ENCODE measurements around the gene CDK17.

DNA sequence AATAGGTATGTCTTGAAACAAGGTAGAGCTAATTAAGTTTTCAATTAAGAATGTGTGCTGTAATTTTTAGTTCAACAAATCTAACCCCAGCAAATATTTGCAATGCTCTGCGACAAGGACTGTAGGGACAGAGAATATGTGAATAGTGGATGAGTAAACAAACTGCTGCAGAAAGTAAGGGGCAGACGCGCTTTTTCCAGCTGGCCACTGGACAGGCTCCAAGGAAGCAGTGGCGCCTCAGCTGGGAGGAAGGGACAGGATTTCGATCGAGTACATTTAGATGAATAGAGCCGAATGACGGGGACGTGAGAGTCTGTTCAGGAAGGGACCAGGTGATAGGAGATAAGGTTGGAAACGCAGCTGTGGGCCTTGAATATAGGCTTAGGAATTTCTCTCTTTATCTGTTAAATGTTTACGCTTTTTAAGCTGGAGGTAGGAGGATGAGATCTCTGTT is 136.8 kb downstream of the CDK17 start:
- TF ChIP-seq, protein P1, sequence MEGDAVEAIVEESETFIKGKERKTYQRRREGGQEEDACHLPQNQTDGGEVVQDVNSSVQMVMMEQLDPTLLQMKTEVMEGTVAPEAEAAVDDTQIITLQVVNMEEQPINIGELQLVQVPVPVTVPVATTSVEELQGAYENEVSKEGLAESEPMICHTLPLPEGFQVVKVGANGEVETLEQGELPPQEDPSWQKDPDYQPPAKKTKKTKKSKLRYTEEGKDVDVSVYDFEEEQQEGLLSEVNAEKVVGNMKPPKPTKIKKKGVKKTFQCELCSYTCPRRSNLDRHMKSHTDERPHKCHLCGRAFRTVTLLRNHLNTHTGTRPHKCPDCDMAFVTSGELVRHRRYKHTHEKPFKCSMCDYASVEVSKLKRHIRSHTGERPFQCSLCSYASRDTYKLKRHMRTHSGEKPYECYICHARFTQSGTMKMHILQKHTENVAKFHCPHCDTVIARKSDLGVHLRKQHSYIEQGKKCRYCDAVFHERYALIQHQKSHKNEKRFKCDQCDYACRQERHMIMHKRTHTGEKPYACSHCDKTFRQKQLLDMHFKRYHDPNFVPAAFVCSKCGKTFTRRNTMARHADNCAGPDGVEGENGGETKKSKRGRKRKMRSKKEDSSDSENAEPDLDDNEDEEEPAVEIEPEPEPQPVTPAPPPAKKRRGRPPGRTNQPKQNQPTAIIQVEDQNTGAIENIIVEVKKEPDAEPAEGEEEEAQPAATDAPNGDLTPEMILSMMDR (IDR thresholded peaks at IDR 0.05) = no peak
- no peak for TF ChIP-seq POLR2A (IDR thresholded peaks at IDR 0.05)

All from breast epithelium (tissue), 3 donors.